ENCODE results near the gene KIR2DL4.
"Not testable (repeated sequence)": the region's sequence is repeated elsewhere in the genome, so short reads cannot be mapped to it uniquely, and the experiment has no call there.

Gene KIR2DL4

DNA sequence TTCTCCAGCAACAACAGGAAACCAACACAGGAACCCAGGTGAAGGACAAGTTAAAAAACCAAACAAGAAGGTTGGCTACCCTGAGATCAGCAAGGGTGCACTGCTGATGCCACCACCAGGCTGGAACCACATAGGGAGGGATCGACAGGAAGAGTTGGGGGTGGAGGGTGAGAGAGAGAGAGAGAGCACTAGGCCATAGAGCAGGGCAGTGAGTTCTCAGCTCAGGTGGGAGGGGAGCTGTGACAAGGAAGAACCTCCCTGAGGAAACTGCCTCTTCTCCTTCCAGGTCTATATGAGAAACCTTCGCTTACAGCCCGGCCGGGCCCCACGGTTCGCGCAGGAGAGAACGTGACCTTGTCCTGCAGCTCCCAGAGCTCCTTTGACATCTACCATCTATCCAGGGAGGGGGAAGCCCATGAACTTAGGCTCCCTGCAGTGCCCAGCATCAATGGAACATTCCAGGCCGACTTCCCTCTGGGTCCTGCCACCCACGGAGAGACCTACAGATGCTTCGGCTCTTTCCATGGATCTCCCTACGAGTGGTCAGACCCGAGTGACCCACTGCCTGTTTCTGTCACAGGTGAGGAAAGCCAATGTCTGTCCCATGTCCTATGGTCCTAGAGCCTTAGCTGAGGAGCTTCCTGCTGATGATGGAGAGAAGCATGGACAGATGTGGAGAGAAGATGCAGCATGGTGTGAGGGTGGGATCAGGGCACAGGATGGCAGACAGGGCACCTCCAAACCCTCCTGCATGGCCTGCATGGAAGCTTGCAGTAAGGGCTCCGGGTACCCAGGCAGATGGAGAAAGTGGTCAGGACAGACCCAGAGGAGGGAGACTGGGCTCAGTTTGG lies 2.5 kb downstream of the KIR2DL4 start:
- no peak for DNase-seq

GRCh38 chr19:54806516-54806838 lies 3.1 kb downstream of the KIR2DL4 start:
- DNase-seq, result no peak

GRCh38 chr19:54814571-54814970 lies 11.2 kb downstream of the KIR2DL4 start:
- not testable (repeated sequence) for DNase-seq

DNA sequence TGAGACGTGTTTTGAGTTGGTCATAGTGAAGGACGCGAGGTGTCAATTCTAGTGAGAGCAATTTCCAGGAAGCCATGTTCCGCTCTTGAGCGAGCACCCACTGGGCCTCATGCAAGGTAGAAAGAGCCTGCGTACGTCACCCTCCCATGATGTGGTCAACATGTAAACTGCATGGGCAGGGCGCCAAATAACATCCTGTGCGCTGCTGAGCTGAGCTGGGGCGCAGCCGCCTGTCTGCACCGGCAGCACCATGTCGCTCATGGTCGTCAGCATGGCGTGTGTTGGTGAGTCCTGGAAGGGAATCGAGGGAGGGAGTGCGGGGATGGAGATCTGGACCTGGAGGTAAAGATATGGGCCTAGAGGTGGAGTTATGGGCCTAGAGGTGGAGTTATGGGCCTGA lies 12.8 kb downstream of the KIR2DL4 start, which contains the start of gene KIR3DL1:
KIR3DL1 (plus strand) TSS at position 218 of the 400 bp plus-strand sequence.
- DNase-seq, result not testable (repeated sequence)

GRCh38 chr19:54817670-54818536 lies 14.5 kb downstream of the KIR2DL4 start:
- no peak for DNase-seq

- DNase-seq, result not testable (repeated sequence)
Measured at GRCh38 chr19:54824416-54824815, 21.0 kb downstream of the KIR2DL4 start.

- not testable (repeated sequence) for DNase-seq
Measured at GRCh38 chr19:54825326-54825725, 21.9 kb downstream of the KIR2DL4 start.

DNA sequence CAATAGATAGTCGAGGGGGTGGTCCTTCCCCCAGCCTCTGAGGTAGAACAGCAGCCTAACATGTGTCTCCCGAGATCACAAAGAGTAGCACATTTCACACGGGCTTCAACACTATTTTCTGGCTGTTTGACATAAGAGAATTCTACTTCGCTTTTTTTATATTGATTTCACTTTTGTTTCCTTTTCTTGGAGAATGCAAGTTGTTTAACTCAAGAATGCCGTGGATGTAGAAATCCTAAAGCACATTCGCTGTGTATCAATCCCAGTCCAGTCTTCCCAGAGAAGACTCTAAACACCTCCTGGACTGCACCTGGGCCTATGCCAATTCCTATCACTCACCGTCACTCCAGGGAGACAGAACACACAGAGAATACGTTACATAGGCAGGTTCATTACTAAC lies 24.7 kb downstream of the KIR2DL4 start:
- DNase-seq, result not testable (repeated sequence)

DNA sequence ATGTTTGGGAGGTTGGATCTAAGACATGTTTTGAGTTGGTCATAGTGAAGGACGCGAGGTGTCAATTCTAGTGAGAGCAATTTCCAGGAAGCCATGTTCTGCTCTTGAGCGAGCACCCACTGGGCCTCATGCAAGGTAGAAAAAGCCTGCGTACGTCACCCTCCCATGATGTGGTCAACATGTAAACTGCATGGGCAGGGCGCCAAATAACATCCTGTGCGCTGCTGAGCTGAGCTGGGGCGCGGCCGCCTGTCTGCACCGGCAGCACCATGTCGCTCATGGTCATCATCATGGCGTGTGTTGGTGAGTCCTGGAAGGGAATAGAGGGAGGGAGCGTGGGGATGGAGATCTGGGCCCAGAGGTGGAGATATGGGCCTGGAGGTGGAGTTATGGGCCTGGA lies 29.1 kb downstream of the KIR2DL4 start, which contains the start of gene KIR2DS4:
KIR2DS4 (plus strand) TSS at position 181 of the 400 bp plus-strand sequence.
- DNase-seq, result not testable (repeated sequence)

DNA sequence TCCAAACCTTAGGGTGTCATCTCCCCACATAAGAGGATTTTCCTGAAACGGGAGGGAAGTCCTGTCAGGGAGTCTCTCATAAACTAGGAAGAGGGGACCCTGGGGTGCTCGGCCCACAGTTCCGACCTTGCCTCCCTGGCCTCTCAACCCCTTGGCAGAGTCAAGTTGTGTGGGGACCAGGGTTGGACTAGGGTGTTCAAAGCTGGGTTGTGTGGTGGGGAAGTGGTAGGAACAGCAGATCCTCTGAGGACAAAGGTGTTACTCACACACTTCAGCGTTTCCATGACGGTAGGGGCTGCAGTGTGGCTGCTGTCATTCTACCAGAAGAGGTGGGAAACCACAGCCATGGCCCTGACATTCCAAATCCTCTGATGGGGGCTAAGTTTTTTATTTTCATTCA lies 31.7 kb downstream of the KIR2DL4 start:
- not testable (repeated sequence) for DNase-seq

- DNase-seq, result not testable (repeated sequence)
Measured at GRCh38 chr19:54837522-54837921, 34.1 kb downstream of the KIR2DL4 start.

DNA sequence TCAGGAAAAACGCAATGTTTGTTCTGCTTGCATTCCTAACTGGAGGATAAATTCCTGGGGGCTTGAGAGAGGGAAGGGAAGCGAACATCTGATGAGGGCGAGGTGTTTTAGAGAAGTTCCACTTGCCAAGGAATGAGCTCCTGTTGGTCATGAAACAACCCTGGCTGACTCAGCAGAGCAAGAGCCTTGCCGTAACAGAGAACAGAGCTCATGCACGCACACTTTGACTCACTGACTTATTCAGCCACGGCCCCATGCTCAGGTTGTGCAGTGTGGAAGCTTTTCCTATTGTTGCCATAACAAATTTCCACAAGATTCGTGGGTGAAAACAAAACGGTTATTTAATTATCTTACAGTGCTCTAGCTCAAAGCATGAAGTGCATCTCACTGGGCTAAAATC lies 39.8 kb downstream of the KIR2DL4 start:
- not testable (repeated sequence) for DNase-seq

DNA sequence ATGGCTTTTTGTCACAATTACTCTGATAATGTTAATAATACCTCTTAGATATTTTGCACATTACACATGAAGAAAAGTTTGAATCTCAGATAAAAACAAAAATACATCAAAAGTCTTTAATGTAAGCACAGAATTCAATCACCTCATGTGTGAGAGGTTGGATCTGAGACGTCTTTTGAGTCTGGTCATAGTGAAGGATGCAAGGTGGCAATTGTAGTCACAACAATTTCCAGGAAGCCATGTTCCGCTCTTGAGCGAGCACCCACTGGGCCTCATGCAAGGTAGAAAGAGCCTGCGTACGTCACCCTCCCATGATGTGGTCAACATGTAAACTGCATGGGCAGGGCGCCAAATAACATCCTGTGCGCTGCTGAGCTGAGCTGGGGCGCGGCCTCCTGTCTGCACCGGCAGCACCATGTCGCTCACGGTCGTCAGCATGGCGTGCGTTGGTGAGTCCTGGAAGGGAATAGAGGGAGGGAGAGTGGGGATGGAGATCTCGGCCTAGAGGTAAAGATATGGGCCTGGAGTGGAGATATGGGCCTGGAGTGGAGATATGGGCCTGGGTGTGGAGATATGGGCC lies 46.7 kb downstream of the KIR2DL4 start, which contains the start of gene KIR3DL2:
KIR3DL2 (plus strand) TSS at position 383 of the 580 bp plus-strand sequence; CDS start at position 416, 33 bp downstream.
- DNase-seq, result not testable (repeated sequence)

GRCh38 chr19:54850930-54851329 lies 47.5 kb downstream of the KIR2DL4 start:
- DNase-seq, result no peak

- no peak for DNase-seq
Measured at GRCh38 chr19:54851353-54851752, 47.9 kb downstream of the KIR2DL4 start.

- DNase-seq, result not testable (repeated sequence)
Measured at GRCh38 chr19:54855241-54855640, 51.8 kb downstream of the KIR2DL4 start.

DNA sequence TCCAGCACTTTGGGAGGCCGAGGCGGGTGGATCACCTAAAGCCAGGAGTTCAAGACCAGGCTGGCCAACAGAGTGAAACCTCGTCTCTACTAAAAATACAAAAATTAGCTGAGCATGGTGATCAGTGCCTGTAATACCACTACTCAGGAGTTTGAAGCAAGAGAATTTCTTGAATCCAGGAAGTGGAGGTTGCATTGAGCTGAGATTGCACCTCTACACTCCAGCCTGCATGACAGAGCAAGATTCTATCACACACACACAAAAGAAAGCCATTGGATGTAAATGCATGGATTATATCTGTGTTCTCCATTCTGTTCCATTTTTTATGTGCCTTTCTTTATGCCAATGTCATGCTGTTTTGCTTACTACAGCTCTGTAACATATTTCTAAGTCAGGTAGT lies 55.1 kb downstream of the KIR2DL4 start:
- DNase-seq, result not testable (repeated sequence)

GRCh38 chr19:54859421-54859820 lies 56.0 kb downstream of the KIR2DL4 start:
- DNase-seq, result not testable (repeated sequence)

DNA sequence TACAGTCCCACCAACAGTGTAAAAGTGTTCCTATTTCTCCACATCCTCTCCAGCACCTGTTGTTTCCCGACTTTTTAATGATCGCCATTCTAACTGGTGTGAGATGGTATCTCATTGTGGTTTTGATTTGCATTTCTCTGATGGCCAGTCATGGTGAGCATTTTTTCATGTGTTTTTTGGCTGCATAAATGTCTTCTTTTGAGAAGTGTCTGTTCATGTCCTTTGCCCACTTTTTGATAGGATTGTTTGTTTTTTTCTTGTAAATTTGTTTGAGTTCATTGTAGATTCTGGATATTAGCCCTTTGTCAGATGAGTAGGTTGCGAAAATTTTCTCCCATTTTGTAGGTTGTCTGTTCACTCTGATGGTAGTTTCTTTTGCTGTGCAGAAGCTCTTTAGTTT lies 60.0 kb downstream of the KIR2DL4 start:
- DNase-seq, result not testable (repeated sequence)
